AG10803 (cell line): ENCODE results near the gene GPSM1.

Source experiments
- DNase-seq: peaks from one replicate; pipeline ENCODE4 v3.0.0; 2010; ENCODE audit warnings: low read depth
- H3K4me3 ChIP-seq: 2 replicates; pipeline ENCODE4 v1.5.1; 2011; ENCODE audit warnings: mild to moderate bottlenecking, low read length, control low read depth
- TF ChIP-seq, protein P1 (sequence below): conservative IDR thresholded peaks from 2 replicates; pipeline ENCODE4 v1.5.1; 2011; ENCODE audit warnings: mild to moderate bottlenecking, low read length, control low read depth, inconsistent platforms

The GPSM1 gene

DNA sequence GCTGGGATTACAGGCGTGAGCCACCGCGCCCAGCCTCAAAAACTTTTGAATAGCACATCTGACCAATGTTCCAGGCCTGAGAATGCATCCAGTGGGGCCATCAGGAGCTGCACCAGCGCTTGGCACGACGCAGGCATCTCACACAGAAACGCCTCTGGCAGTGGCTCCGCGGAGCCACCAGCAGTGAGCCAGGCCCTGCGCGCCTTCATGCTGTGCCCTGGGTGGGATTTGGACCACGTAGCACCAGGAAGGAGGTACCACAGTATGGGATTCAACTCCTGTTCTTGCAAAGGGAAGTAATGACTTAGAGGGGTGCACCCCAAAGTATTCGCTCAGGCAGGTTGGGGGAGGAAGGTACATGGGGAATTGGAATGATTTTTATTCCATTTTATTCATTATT is 26.5 kb upstream of the GPSM1 start:
- no peak overlapping the region for H3K4me3 ChIP-seq
- no peak for DNase-seq
- TF ChIP-seq, protein P1, sequence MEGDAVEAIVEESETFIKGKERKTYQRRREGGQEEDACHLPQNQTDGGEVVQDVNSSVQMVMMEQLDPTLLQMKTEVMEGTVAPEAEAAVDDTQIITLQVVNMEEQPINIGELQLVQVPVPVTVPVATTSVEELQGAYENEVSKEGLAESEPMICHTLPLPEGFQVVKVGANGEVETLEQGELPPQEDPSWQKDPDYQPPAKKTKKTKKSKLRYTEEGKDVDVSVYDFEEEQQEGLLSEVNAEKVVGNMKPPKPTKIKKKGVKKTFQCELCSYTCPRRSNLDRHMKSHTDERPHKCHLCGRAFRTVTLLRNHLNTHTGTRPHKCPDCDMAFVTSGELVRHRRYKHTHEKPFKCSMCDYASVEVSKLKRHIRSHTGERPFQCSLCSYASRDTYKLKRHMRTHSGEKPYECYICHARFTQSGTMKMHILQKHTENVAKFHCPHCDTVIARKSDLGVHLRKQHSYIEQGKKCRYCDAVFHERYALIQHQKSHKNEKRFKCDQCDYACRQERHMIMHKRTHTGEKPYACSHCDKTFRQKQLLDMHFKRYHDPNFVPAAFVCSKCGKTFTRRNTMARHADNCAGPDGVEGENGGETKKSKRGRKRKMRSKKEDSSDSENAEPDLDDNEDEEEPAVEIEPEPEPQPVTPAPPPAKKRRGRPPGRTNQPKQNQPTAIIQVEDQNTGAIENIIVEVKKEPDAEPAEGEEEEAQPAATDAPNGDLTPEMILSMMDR: no peak

DNA sequence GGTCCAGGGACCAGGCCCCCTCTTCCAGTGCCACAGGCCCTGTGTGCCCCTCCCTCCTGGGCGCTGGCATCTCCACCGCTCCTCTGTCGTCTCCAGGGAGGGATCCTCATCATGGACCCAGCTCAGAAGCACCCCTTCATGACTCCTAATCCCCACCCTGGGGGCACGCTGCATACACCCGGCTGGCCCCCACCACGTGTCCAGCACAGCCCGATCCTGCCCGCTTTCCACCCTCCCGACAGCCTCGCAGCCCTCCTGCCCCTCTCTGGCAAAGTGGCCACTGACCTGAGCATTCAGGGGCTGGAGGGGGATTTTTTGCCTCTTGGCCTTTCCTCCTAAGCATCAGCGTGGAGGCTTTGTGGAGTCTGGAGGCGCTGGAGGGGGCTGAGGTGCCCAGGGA is 24.8 kb upstream of the GPSM1 start:
- no peak for DNase-seq
- TF ChIP-seq, protein P1: no peak
- H3K4me3 ChIP-seq: no peak overlapping the region

DNA sequence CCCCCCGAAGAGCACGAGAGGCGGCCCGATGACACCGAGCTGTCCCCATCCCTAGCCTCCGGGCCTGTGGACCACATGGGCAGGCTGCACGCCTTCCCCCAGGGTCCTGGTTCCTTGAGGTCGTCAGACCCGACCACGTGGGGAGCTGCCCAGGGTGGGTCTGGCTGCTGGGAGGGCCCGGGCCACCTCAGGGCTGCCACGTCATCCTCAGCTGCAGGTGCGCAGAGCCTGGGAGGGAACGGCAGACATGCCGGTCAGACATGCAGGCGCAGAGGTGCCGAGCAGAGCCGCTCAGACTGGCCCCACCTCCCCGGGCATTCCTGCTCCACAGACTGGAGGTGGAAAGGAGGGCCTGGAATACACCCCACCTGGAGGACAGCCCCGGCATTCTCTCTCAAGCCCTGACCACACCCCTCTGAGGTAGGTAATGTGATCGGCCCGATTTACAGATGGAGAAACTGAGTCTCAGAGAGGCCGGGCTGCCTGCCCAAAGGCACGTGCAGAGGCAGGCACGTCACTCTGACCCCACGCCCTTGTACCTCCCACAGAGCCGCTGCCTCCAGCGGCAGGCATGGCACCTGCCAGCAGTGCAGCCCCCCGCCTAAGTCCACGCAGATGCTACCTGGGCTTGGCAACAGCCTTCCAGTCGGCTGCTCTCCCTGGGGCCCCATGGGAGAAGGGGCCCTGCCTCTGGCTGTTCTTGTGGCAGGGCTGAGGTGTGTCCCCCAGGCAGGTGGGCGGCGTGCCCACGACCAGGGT is 24.1 kb upstream of the GPSM1 start:
- no peak overlapping the region for H3K4me3 ChIP-seq
- no peak for DNase-seq
- TF ChIP-seq, protein P1: no peak

DNA sequence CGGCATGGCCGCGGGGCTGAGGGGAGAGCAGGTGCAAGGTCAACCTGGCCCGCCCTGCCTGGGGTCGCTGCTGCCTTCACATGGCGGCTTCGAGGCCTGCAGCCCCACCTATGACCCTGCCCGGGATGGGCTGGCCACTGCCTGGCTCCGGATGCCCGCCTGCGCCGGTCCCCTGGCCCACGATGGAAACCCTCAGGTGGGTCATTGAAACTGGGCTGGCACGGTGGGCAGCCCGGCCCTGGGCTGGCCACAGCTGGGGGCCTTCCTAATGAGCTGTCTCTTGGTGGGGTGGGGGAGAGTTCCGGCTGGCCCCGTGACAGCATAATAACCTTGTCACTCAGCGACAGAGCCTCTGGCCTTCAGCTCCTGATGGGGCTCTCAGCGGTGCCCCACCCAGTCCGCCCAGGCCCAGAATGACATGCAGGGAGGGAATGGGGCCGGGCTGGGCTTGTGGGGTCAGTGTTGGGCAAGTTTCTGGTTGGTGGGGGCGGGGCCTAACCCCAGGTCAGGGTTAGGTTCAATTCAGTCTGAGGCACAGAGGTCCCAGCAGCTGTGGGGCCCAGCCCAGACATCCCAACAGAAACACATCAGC is 23.4 kb upstream of the GPSM1 start, which contains the start of gene CCDC187:
Gene CCDC187, minus strand, starts transcription at position 270 of the 592 bp plus-strand sequence. Its CDS starts 264 bp downstream, at position 6.
- H3K4me3 ChIP-seq: no peak within 1 kb of the TSS
- TF ChIP-seq, protein P1: no peak
- DNase-seq: no peak

DNA sequence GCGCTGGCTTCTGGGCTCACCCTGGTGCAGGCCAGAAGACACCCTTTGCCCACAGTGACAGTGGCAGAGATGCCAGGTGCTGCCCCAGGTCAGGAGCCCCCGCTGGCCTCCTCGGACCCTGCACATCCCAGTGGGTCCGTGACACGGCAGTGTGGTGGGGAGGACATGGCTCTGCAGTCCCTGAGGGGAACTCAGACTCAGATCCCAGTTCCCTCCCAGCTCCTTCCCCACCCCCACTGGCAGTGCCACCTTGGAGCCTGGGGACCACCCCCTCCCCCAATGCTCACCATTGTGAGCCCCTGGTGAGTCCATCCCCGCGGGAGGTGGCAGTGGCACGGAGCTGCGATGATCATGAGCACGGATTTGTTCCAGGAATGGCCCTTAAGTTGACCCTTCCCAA is 22.9 kb upstream of the GPSM1 start:
- no peak for DNase-seq
- no peak overlapping the region for H3K4me3 ChIP-seq
- TF ChIP-seq, protein P1: no peak

DNA sequence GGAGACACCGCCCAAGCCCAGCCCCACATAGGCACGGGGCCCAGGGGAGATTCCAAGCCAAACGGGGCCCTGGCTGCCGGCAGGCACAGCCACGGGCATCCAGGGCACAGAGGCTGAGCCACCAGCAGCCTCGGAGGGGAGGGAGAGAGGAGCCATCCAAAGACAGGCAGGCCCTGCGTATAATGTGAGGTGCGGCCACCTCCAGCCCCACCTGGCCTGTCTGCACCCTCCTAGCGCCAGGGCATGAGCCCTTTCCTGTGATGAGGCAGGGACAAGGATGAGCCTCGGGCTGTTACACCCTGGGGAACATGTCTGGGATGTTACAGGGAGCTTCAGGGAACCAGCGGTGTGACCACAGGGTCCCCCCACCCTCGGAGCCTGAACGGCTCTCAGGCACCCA is 22.4 kb upstream of the GPSM1 start:
- no peak for DNase-seq
- TF ChIP-seq, protein P1: no peak
- no peak overlapping the region for H3K4me3 ChIP-seq

DNA sequence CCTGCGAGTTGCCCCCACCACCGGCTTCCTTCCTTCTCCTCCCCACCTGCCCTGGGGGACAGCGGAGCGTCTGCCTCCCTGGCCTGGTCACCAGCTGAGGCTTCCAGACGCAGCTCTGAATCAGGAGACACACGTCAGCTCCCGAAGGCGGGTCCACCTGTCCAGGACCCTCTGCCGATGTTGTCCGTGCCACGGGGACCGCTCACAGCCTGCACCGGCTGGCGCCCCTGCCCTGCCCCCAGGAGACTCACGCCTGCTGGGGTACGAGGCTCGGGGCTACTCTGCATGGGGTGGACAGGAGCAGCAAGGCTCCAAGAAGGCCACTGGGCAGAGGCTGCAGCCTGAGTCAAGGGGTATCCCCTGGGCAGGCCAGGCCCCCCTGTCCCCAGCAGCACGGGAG is 21.5 kb upstream of the GPSM1 start:
- DNase-seq: no peak
- TF ChIP-seq, protein P1: no peak
- H3K4me3 ChIP-seq: no peak overlapping the region
